Measurements from ENCODE around the gene NME7.
"Not testable (repeated sequence)": the region's sequence is repeated elsewhere in the genome, so short reads cannot be mapped to it uniquely, and the experiment has no call there.

Gene NME7

GRCh38 chr1:169149555-169150286 lies 217.9 kb downstream of the NME7 start:
- DNase-seq = no peak

DNA sequence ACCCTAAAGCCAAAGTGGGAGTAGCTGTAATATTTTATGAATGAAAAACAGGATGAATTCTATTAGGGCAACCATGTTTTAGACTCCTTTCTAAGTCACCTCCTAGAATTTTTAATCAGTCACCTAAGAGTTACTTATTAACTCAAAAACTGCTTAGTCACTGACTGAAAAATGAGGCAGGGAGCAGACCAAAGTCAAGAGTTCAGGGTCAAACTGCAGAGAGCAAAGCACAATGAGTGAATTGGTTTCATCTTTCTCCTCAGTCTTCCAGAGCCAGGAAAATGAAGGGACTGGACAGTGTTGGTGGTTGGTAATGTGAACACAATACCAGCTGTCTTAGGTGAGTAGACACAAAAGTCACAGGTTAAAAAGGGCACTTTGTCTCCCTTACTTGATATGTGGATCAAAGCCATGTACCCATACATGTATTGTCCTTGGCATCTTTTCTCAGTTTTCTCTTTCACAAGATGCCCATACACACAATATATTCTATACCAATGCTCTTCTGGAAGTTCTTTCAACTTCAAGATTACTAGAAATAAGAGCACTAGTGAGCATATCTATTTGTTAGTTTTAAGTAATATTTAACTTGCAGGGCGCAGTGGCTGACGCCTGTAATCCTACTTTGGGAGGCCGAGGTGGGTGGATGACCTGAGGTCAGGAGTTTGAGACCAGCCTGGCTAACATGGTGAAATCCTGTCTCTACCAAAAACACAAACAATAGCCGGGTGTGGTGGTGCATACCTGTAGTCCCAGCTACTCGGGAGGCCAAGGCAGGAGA lies 218.9 kb downstream of the NME7 start:
- DNase-seq = no peak

DNA sequence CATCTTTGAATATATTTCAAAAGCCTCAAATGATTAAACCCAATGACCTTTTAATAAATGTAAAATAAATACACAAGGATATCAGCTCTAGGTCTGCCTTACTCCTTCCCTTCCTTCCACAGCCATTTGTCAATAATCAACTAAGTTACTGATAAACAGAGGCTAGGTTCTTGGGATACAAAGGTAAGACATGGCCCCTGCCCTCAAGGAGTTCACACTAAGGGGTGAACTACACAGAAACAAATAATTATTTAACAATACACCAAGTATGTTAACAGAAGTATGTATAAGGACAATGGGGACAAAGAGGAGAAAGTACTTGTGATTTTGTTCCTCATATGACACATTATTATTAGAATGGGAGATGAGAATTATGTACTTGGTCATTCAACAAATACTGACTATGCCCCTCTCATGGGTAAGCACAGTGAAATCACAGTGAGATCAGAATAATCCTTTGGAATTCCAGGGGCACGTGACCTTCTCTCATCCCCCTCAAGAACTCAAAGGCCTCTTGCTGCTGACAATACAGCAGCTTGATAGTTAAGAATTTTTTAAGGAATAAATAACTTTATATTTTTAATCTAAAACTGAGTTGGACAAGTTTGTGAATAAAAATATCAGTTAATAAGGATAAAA lies 220.9 kb downstream of the NME7 start:
- no peak for DNase-seq

DNA sequence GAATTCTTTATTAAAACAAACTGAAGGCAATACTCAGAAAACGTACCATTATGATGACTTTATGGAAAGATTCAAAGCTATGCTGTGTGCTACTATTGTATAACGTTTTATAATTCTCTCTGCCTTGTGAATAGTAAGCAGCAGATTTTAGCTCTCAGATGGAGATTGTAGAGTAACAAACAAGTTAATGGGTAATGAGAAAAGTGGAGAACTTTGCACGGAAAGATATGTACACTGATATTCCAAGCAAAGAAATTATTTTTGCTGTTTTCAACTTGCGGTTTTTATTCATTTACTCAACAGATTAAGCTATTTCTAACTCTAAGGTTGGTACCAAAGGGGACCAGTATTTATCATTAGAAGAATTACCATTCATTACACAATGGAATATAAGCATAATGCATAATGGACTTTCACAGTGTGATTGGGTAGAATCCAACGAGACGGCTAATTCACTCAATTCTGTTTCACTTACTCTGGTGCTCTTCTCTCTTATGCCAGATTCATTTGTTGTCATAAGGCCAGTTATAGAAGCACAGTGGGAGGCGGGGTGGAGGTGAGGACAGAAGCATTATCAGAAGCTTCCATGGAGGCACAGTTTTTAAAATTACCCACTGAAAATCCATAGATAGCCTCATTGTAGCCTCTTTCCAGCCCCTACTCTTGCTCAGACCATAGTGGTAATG lies 222.5 kb downstream of the NME7 start:
- no peak for DNase-seq

DNA sequence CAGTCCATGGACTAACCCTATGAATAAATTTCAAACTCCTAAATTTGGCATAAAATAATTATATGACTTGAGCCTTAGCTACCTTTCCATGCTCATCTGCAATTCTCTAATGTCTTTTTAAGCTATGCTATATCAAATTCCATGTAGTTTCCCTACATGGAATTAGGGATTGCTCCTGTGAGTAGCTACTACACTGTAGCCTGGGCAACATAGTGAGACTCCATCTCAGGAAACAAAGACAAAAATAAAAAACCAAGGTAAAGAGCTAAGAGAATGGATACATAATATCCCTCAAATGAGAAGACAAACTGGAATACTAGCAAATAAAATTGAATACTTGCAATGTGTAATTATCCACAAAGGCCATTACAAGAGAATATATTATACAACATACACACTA lies 223.6 kb downstream of the NME7 start:
- no peak for DNase-seq

DNA sequence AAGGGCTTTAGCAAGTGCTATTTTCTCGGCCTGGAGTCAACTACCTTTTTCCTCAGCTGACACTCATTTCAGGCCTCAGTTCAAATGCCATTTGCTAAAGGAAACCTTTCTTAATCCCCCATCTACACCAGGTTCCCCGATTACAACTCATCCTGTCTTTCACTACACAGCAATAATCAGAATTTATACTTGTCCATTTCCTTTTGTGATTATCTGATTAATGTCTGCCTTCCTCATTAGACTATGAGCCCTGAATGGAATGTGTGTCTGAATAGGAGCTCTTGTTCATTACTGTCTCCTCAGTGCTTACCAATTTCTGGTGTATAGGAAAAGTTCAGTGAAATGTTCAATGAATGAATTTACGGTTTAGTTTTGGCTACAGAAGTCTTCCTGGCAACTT lies 224.3 kb downstream of the NME7 start:
- no peak for DNase-seq

- DNase-seq = no peak
Measured at GRCh38 chr1:169142129-169142528, 225.5 kb downstream of the NME7 start.

DNA sequence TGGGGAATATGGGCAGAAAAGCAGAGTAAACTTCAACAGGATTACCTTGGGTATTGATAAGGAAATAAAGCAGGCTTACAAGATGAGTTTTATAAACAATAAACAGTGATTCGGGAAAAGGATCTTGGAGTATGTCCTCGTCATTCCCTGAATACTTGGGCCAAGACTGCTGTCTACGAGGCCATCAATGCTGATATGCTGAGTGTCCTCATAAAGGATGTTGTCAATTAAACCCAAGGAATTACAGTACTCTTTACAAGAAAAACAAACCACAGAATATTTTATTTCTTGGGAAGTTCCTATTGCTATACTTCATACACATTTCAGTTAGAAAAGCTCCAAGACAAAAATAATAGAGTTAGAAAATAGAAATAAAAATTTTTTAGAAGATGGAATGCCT lies 226.2 kb downstream of the NME7 start:
- no peak for DNase-seq

DNA sequence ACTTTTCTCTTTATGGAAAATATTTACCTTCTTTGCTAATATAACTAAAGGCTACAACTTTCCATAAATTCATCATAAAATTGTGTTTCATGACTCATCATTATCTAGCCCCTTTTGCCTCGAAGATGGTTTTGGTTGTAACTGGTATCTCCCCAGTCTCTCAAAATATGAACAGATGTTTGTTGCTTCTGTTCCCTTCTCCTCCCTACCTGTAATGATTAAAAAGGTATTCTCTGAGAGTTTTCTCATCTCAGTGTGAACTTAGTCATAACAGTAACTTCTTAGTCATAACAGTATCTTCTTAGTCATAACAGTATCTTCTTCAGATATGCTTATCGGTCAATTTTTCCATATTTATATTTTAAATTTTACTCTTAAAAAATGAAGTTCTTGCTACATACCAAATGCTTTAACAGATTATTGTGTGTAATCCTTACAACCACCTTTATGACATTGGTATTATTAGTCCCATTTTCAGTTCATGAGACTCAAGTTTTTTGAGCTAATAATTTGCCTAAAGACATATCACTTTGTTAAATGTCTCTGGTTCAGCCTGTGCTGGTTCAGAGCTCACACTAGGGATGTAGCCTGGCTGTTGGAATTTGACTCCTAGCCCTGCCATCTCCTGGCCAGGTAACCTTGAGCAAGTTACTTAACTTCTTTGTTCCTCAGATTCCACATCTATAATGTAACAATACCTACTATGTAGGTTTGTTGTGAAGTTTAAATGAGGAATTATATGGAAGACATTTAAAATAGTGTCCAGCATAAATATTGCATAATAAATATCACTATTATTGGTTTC lies 228.5 kb downstream of the NME7 start:
- no peak for DNase-seq

GRCh38 chr1:169137357-169137756 lies 230.2 kb downstream of the NME7 start:
- no peak for DNase-seq

DNA sequence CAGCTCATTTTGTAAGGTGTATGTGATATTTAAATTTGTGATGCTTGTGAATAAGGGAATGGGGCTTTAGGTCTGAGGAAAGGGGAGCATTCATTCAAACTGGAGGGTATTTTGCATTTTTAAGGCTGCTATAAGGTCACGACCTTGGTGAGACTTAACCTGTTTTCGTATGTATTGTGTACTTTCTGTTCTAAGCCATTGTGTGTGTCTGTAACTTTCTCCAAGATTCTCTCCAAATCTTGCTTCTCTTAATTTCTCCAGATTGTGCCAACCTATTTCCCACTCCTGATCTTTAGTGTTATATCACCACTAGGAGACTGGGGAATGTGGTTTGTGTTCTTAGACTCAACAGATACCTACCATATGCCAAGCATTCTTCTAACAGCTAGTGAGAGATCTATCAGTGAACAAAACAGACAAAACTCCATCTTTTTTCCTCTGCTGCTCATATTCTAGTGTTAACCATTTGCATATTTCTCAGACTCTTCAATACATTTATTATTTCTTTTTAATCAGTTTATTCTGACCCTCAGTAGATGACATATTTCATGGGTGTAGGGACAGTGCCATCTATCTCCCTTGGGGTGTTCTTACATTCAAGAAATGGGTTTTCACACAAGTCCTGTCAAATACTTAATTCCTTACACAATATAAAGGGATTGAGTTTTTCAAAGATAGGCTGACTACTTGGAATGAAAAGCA lies 233.6 kb downstream of the NME7 start:
- DNase-seq = no peak

- no peak for DNase-seq
Measured at GRCh38 chr1:169133228-169133576, 234.4 kb downstream of the NME7 start.

GRCh38 chr1:169132512-169133227 lies 234.9 kb downstream of the NME7 start:
- no peak for DNase-seq

DNA sequence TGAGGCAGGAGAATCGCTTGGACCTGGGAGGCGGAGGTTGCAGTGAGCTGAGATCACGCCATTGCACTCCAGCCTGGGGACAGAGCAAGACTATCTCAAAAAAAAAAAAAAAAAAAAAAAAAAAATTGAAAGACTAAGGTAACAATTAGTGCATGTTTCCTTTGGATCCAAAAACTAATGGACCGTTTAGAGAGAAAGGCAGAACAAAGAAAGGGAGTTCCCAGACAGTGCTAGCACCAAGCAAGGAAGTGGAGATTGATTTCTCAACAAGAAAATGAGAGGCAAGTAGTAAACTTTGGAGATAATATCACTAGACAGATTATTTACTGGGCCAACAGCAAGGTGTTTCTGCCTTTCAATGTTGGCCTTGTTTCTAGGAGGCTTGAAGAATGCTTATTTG lies 236.9 kb downstream of the NME7 start:
- no peak for DNase-seq

DNA sequence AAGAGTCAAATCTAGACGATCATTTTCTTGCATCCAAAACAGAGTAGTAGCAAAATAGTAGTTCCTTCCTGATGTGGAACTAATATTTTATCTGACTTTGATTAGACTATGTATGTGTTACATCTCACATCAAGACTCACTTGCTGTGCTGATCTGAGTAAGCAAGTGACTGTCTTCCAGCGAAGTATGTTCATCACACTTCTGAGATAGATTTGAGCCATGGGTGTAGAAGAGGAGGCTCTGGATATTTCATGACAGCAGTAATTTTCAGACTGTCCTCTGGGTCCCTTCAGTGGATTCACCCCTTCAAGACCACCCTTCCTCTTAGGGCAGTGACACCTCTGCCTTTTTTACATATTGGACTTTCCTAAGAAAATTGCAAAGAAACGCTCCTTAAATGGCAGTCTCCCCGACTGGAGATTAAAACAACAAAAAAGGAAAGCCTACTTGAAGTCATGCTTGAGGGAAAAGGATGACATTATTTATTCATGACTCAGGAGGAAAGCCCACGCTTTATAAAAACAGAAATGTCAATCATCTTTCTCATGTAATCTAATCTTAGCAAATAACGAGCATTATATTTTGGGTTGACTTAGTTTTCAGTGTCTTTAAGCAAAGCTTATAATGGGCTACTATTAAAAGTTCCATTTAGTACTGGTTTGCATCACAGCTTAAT lies 238.3 kb downstream of the NME7 start:
- DNase-seq = peak; percentile 27

GRCh38 chr1:169128562-169128961 lies 239.0 kb downstream of the NME7 start:
- DNase-seq = no peak

- DNase-seq = no peak
Measured at GRCh38 chr1:169127305-169127704, 240.3 kb downstream of the NME7 start.

DNA sequence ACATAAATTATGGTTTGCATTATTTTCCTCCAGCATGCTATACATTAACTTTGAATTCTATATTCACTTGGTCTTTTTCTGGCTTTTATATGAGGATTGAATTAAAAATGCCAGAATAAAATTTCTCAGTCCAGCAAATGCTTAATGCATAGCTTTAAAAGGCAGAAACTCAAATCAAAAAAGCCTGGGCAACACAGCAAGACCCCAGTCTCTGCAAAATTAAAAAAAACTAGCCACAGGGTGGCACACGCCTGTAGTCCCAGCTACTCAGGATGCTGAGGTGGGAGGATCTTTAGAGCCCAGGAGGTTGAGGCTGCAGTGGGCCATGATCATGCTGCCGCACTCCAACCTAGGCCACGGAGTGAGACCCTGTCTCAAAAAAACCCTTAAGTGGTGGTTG lies 241.3 kb downstream of the NME7 start:
- no peak for DNase-seq

GRCh38 chr1:169125597-169125996 lies 242.0 kb downstream of the NME7 start:
- DNase-seq = not testable (repeated sequence)

GRCh38 chr1:169124459-169124858 lies 243.1 kb downstream of the NME7 start:
- no peak for DNase-seq

- DNase-seq = no peak
Measured at GRCh38 chr1:169122976-169123375, 244.6 kb downstream of the NME7 start.
